GM12878 (cell line): ENCODE data around the gene PGAP6. TPM values are rescaled to one million over a fixed set of nuclear protein-coding genes. Genes with fewer than 3 reads are reported as not detected.

Source experiments
- ATAC-seq: fragments of 200-7000 bp; cut with Tn5 transposase; 3 replicates; pipeline ENCODE4 v1.9.1; 2020; ENCODE audit warnings: mild to moderate bottlenecking, moderate library complexity
- BruUV-seq: library from RNA; stranded (reverse); fragments of 400-500 nt; replicated peaks from 2 replicates; lab custom pipeline; 2021; lab: Mats Ljungman, UMichigan
- CTCF ChIA-PET: fragments of 300-600 bp; sonication (Branson Sonifier 250); formaldehyde crosslinking; extraction: SDS; loops from one replicate; lab custom pipeline; 2021; ENCODE audit warnings: inconsistent platforms; lab: Yijun Ruan, JAX
- POLR2A ChIA-PET: fragments of 350-600 bp; formaldehyde crosslinking; extraction: SDS; loops from one replicate; lab custom pipeline; 2021; ENCODE audit warnings: inconsistent platforms; lab: Charles Lee
- RAD21 ChIA-PET: fragments of 300-600 bp; sonication (Branson Sonifier 250); formaldehyde crosslinking; loops from one replicate; lab custom pipeline; 2023; ENCODE audit warnings: antibody characterized with exemption; ENCODE audit not compliant: unreplicated experiment; lab: Charles Lee
- SMC1A ChIA-PET: fragments of 300-600 bp; sonication (Branson Sonifier 250); formaldehyde crosslinking; loops from one replicate; lab custom pipeline; 2023; ENCODE audit not compliant: unreplicated experiment, uncharacterized antibody; lab: Charles Lee
- DNase-seq: peaks from one replicate; pipeline ENCODE4 v3.0.0-alpha.2; 2011; ENCODE audit warnings: low read depth, low spot score
- FAIRE-seq: peaks from 3 replicates; lab custom pipeline; 2011; peaks lifted over from hg19 to GRCh38; lab: Jason Lieb, UNC
- H2AFZ ChIP-seq: 2 replicates; pipeline ENCODE4 v1.6.0; 2011; ENCODE audit warnings: low read depth, low read length, control low read depth; ENCODE audit not compliant: control insufficient read depth
- H3K27ac ChIP-seq: 2 replicates; pipeline ENCODE4 v1.5.1; 2011; ENCODE audit warnings: control low read depth; ENCODE audit not compliant: control insufficient read depth, insufficient read depth
- H3K27me3 ChIP-seq, 2 experiments: replicated peaks in 1 of 2; 2 replicates each; pipeline versions ENCODE4 v1.6.0 to v1.6.1; 2011; ENCODE audit warnings: low read length in 1 of 2; ENCODE audit not compliant: control insufficient read depth in 2 of 2, insufficient read depth in 2 of 2
- H3K36me3 ChIP-seq, 2 experiments: 2 replicates each; pipeline ENCODE4 v1.5.1; 2011; ENCODE audit warnings: low read length in 1 of 2; ENCODE audit not compliant: control insufficient read depth in 2 of 2, insufficient read depth in 2 of 2
- H3K4me1 ChIP-seq: 2 replicates; pipeline ENCODE4 v1.6.1; 2011; ENCODE audit warnings: mild to moderate bottlenecking, low read length, moderate library complexity, mixed read lengths; ENCODE audit not compliant: control insufficient read depth, insufficient read depth
- H3K4me2 ChIP-seq: 2 replicates; pipeline ENCODE4 v1.6.0; 2011; ENCODE audit warnings: control low read depth; ENCODE audit not compliant: control insufficient read depth, insufficient read depth
- H3K4me3 ChIP-seq: fragments of 200-600 bp; sonication (generic); 2 replicates; pipeline ENCODE4 v1.5.1; 2016
- H3K79me2 ChIP-seq: 2 replicates; pipeline ENCODE4 v1.6.0; 2011; ENCODE audit warnings: low read length; ENCODE audit not compliant: control insufficient read depth, insufficient read depth
- H3K9ac ChIP-seq: 2 replicates; pipeline ENCODE4 v1.8.0; 2011; ENCODE audit warnings: low read length, control low read depth, mixed read lengths; ENCODE audit not compliant: control insufficient read depth, insufficient read depth
- H3K9me3 ChIP-seq: replicated peaks from 3 replicates; pipeline ENCODE4 v1.5.1; 2011; ENCODE audit warnings: mild to moderate bottlenecking, low read length; ENCODE audit not compliant: control insufficient read depth, insufficient read depth
- H4K20me1 ChIP-seq: 2 replicates; pipeline ENCODE4 v1.6.0; 2011; ENCODE audit not compliant: control insufficient read depth, insufficient read depth
- BACH1 ChIP-seq: fragments of 450-650 bp; IDR thresholded peaks from 2 replicates; pipeline ENCODE4 v1.6.1; 2017; ENCODE audit warnings: mild to moderate bottlenecking, borderline replicate concordance
- CBX3 ChIP-seq: fragments of 200-600 bp; sonication (generic); IDR thresholded peaks from 2 replicates; pipeline ENCODE4 v1.6.1; 2016; ENCODE audit warnings: low read depth, borderline replicate concordance
- EED ChIP-seq: sonication (generic); IDR thresholded peaks from 2 replicates; pipeline ENCODE4 v1.6.1; 2016; ENCODE audit warnings: antibody characterized with exemption, low read depth
- SMARCA5 ChIP-seq: fragments of 450-650 bp; IDR thresholded peaks from 2 replicates; pipeline ENCODE4 v1.6.1; 2017; ENCODE audit warnings: mild to moderate bottlenecking
- WGBS: methylation state at CpG from one replicate; pipeline ENCODE4 v1.1.6; 2016; ENCODE audit warnings: low lambda C conversion rate; ENCODE audit not compliant: insufficient replicate concordance, insufficient coverage; ENCODE audit errors: missing lambda C conversion rate; 5-methylcytosine and 5-hydroxymethylcytosine counted together
- in situ Hi-C: fragments of 300-500 bp; cut with MboI; formaldehyde crosslinking; loops from 9 replicates; pipeline ENCODE4 v1.14.3; 2018; ENCODE audit warnings: mixed read lengths
- intact Hi-C: fragments of 100-400 bp; cut with micrococcal nuclease; formaldehyde crosslinking; loops from one replicate; pipeline ENCODE4 v1.14.2; 2022; ENCODE audit not compliant: unreplicated experiment
- polyA plus RNA-seq, 11 experiments: library from polyadenylated mRNA; depleted of rRNA in 4 of 11; unstranded in 6 of 11; stranded (reverse) in 5 of 11; fragments of >200 nt; fragmentation: Nextera tagmentation in 4 of 11; fragmentation: Illumina TruSeq in 1 of 11; extraction: Ambion mirVana in 4 of 11; extraction: Trizol in 1 of 11; gene quantifications; 1 replicate in 1 of 11; 2 replicates in 10 of 11; pipeline versions ENCODE4 v1.2.1 to v1.2.3, GENCODE V29; 2011 to 2016; ENCODE audit warnings: inconsistent platforms in 2 of 11, missing spikeins in 2 of 11, low read depth in 1 of 11
- total RNA-seq, 4 experiments: library from RNA; depleted of rRNA in 3 of 4; stranded (reverse); fragments of >200 nt in 3 of 4; fragmentation: Illumina TruSeq in 1 of 4; extraction: Trizol in 1 of 4; gene quantifications; 2 replicates each; pipeline versions ENCODE4 v1.2.1 to v1.2.3, GENCODE V29; 2013 to 2021
- TF ChIP-seq, protein P1 (sequence below): fragments of 450-650 bp; formaldehyde crosslinking; IDR thresholded peaks from 2 replicates; pipeline ENCODE4 v1.4.0; 2022; ENCODE audit warnings: mild to moderate bottlenecking, moderate library complexity

The PGAP6 gene
- total and polyA plus RNA-seq, 10 of the 15 experiments (the other 5 are each of a cell fraction or from before 2014, with no cell fraction given): 0.76 to 48.8 (median 18.4) TPM

GRCh38 chr16:370979-371514 is 10.7 kb downstream of the PGAP6 start:
- intact Hi-C loops (no loop called here), in situ Hi-C loops (no loop called here)
- DNase-seq (no peak), ATAC-seq (peak; percentile 10), FAIRE-seq (no peak)
- BruUV-seq: no TSS peak
- WGBS: 47% methylated on average over 10 of the region's 10 CpGs
- H3K4me3 ChIP-seq: no peak overlapping the region
- H4K20me1 ChIP-seq: no peaks in the 10 kb centered on the region
- H3K27ac ChIP-seq: peak overlapping the region; percentile 61
- peak overlapping the region; percentile 54 for H3K9ac ChIP-seq
- ChIA-PET POLR2A (interaction anchor here (0.8 to 3.0 kb wide), 9 partner anchors 10 to 155 kb away, joined by 3 to 22 read pairs (median 4); partner anchors contain the start of genes AXIN1, FAM234A, LUC7L and PGAP6), SMC1A (interaction anchor here (0.9 to 1.4 kb wide), 4 partner anchors 8 to 12 kb away, joined by 3 to 6 read pairs (median 4); no protein-coding TSS in a partner anchor), CTCF (interaction anchor here (0.6 to 1.0 kb wide), 6 partner anchors 9 to 274 kb away, joined by 3 to 6 read pairs (median 3); partner anchors contain the start of gene LUC7L), RAD21 (interaction anchor here (0.7 to 1.1 kb wide), 5 partner anchors 9 to 264 kb away, joined by 3 to 6 read pairs (median 5); partner anchors contain the start of genes DECR2 and PGAP6)
- peaks cover 4% of the 10 kb centered on the region; the same call in 1 of the 2 replicates for H3K4me1 ChIP-seq
- H3K4me2 ChIP-seq: peak overlapping the region; percentile 36; the same call in 1 of the 2 replicates
- H3K27me3 ChIP-seq: no peaks in the 10 kb centered on the region
- H2AFZ ChIP-seq: peak overlapping the region; percentile 22
- peaks cover 4% of the 10 kb centered on the region for H3K79me2 ChIP-seq
- TF ChIP-seq SMARCA5: no peak
- TF ChIP-seq, protein P1, sequence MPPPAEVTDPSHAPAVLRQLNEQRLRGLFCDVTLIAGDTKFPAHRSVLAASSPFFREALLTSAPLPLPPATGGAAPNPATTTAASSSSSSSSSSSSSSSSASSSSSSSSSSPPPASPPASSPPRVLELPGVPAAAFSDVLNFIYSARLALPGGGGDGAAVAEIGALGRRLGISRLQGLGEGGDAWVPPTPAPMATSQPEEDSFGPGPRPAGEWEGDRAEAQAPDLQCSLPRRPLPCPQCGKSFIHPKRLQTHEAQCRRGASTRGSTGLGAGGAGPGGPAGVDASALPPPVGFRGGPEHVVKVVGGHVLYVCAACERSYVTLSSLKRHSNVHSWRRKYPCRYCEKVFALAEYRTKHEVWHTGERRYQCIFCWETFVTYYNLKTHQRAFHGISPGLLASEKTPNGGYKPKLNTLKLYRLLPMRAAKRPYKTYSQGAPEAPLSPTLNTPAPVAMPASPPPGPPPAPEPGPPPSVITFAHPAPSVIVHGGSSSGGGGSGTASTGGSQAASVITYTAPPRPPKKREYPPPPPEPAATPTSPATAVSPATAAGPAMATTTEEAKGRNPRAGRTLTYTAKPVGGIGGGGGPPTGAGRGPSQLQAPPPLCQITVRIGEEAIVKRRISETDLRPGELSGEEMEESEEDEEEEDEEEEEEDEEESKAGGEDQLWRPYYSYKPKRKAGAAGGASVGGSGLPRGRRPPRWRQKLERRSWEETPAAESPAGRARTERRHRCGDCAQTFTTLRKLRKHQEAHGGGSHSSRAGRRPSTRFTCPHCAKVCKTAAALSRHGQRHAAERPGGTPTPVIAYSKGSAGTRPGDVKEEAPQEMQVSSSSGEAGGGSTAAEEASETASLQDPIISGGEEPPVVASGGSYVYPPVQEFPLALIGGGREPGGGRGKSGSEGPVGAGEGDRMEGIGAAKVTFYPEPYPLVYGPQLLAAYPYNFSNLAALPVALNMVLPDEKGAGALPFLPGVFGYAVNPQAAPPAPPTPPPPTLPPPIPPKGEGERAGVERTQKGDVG: no peak
- TF ChIP-seq CBX3: no peak
- TF ChIP-seq BACH1: no peak
- TF ChIP-seq EED: no peak
- H3K9me3 ChIP-seq: no peaks in the 10 kb centered on the region
- peaks cover 5 to 21% of the 10 kb centered on the region in 2 experiments; a peak in 3 of 4 replicates for H3K36me3 ChIP-seq
